Vagina (tissue), 2 donors: ENCODE results near the gene USP19.

Experiments used
- POLR2A ChIP-seq, 2 donors: fragments of 450-650 bp; IDR thresholded peaks; one replicate each; pipeline ENCODE4 v1.6.1; 2017; ENCODE audit warnings: antibody characterized with exemption in 2 of 2, mild to moderate bottlenecking in 2 of 2, moderate library complexity in 2 of 2
- POLR2AphosphoS5 ChIP-seq, 2 donors: sonication (generic); formaldehyde crosslinking; IDR thresholded peaks; one replicate each; pipeline ENCODE4 v1.9.0; 2017; ENCODE audit warnings: antibody characterized with exemption in 2 of 2, mild to moderate bottlenecking in 2 of 2, low read depth in 1 of 2; ENCODE audit not compliant: insufficient read depth in 1 of 2
- TF ChIP-seq, protein P1 (sequence below), 3 experiments: fragments of 450-650 bp in 2 of 3; fragments of 200-600 bp in 1 of 3; sonication (generic) in 1 of 3; IDR thresholded peaks; one replicate each; pipeline ENCODE4 v1.5.1; 2017 to 2019; ENCODE audit warnings: antibody characterized with exemption in 3 of 3, mild to moderate bottlenecking in 2 of 3, moderate library complexity in 2 of 3

GRCh38 chr3:49100046-49100615 lies 20.5 kb downstream of the USP19 start:
- TF ChIP-seq, protein P1, sequence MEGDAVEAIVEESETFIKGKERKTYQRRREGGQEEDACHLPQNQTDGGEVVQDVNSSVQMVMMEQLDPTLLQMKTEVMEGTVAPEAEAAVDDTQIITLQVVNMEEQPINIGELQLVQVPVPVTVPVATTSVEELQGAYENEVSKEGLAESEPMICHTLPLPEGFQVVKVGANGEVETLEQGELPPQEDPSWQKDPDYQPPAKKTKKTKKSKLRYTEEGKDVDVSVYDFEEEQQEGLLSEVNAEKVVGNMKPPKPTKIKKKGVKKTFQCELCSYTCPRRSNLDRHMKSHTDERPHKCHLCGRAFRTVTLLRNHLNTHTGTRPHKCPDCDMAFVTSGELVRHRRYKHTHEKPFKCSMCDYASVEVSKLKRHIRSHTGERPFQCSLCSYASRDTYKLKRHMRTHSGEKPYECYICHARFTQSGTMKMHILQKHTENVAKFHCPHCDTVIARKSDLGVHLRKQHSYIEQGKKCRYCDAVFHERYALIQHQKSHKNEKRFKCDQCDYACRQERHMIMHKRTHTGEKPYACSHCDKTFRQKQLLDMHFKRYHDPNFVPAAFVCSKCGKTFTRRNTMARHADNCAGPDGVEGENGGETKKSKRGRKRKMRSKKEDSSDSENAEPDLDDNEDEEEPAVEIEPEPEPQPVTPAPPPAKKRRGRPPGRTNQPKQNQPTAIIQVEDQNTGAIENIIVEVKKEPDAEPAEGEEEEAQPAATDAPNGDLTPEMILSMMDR (IDR thresholded peaks at IDR 0.05), result no peak
- TF ChIP-seq POLR2A (IDR thresholded peaks at IDR 0.05) (no peak), POLR2AphosphoS5 (IDR thresholded peaks at IDR 0.05; ENCODE audit: insufficient read depth in 1 of 2, low read depth in 1 of 2) (no peak)
